ENCODE data around the gene CPLX3. TPM values are rescaled to one million over a fixed set of nuclear protein-coding genes. Genes with fewer than 3 reads are reported as not detected.

Gene CPLX3
- total RNA-seq, 1 experiment from 2014 or later: 0.03 TPM

DNA sequence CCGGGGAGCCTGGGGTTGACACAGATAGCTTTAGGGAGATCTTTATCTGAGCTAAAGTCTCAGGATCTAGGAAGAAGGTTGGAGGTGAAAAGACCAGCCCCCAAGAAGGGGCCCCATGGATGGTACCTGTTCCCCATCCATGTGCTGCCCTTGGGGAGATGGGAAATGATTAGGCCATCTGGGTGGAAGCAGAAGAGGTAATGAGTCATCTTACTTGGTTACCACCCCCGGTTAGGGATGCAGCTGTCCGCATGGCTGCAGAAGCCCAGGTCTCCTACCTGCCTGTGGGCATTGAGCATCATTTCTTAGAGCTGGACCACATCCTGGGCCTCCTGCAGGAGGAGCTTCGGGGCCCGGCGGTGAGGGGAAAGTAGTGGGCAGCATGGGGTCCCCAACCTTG is 3.1 kb upstream of the CPLX3 start:
- no peak for DNase-seq
- H3K27me3 ChIP-seq (ENCODE audit: control insufficient read depth, insufficient read depth, low read length): peaks cover 31% of the 10 kb centered on the region
- H3K4me3 ChIP-seq (ENCODE audit: insufficient read depth, low read depth, low read length): no peak overlapping the region
- H3K36me3 ChIP-seq (replicated peaks; ENCODE audit: control insufficient read depth, insufficient read depth, low read length): no peaks in the 10 kb centered on the region

DNA sequence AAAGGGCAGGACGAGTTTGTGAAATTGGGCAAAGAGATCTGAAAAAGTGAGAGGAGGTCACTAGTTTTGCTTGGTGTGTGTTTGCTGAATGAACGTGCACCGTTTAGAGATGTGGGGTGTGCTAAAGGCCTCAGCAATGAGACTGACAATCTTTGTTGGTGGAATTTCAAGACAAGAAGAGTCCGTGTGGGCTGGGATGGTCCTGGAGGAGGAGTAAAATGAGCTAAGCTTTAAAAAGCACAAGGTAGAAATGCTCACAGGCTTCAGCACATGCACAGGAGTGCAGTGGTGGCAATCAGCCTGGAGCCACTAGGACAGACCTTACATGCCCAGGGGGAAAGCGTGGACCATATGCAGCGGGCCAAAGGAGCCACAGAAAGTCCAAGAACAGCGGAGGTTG is 1.5 kb upstream of the CPLX3 start:
- H3K36me3 ChIP-seq (replicated peaks; ENCODE audit: control insufficient read depth, insufficient read depth, low read length): no peaks in the 10 kb centered on the region
- DNase-seq: no peak
- no peak overlapping the region for H3K4me3 ChIP-seq (ENCODE audit: insufficient read depth, low read depth, low read length)
- peaks cover 31% of the 10 kb centered on the region for H3K27me3 ChIP-seq (ENCODE audit: control insufficient read depth, insufficient read depth, low read length)

DNA sequence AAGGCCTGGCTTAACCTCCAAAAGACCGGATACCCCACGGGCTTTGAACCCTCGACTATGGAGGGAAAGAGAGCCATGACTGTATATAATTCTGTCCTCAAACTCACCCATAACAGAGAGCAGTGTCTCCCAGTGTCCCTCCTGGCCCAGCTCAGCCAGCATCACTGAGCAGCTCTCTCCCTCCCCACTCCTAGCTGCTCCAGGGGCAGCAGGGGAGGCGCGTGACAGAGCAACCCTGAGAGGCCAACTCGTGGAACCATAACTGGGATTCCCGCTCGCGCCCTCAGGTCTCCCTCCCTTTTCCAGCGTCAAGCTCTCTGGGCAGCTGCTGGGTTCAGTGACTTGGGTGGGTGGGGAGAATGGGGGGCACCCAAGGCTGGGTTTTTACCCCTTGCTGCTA is 561 bp upstream of the CPLX3 start:
- DNase-seq: no peak
- Histone ChIP-seq H3K27me3 (ENCODE audit: control insufficient read depth, insufficient read depth, low read length) (peaks cover 31% of the 10 kb centered on the region), H3K4me3 (ENCODE audit: insufficient read depth, low read depth, low read length) (no peak overlapping the region; the same call in 1 of the 2 replicates)

DNA sequence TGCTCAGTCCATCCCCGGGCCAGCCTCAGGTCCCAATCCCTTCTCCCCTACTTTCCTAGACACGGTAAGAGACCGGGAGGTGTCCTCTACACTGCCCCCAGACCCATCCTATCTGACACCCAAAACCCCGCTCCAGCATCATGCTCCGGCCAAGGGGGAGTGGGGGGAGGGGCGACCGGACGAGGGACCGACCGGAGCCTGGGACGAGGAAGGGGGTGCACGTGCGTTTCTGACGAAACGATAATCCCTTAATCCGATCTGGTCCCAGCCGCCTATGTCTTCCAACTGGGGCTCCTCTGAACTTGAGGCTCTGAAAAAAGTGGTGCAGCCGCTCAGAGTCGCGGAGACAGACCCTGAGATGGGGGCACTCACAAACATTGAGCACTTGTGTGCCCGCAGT is 494 bp downstream of the CPLX3 start:
- H3K4me3 ChIP-seq (ENCODE audit: insufficient read depth, low read depth, low read length): no peak overlapping the region
- peak; percentile 86 for DNase-seq
- no peaks in the 10 kb centered on the region for H3K36me3 ChIP-seq (replicated peaks; ENCODE audit: control insufficient read depth, insufficient read depth, low read length)
- H3K27me3 ChIP-seq (ENCODE audit: control insufficient read depth, insufficient read depth, low read length): peaks cover 31% of the 10 kb centered on the region

More for the DNA sequence above, 561 bp upstream of the CPLX3 start:
- no peaks in the 10 kb centered on the region for H3K36me3 ChIP-seq (replicated peaks; ENCODE audit: control insufficient read depth, insufficient read depth, low read length)

DNA sequence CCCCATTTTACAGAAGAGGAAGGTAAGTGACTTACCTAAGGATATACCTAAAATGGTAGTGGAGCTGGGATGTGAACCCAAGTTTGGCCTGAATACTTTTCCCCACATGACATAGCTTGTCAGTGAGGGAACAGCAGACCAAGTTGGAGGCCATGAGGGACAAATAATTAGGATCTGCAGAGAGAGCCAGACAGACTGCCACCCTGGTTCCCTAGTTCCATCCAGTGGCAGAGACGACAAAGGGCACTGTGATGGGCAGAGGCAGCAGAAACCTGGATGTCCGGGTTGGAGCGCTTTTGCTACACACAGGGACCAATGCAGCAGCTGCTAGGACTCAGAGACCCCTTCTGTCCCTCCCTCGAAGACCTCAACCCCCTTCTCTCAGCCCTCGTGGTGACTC is 1.2 kb downstream of the CPLX3 start:
- DNase-seq: no peak
- no peak overlapping the region for H3K4me3 ChIP-seq (ENCODE audit: insufficient read depth, low read depth, low read length)
- peaks cover 31% of the 10 kb centered on the region for H3K27me3 ChIP-seq (ENCODE audit: control insufficient read depth, insufficient read depth, low read length)
- no peaks in the 10 kb centered on the region for H3K36me3 ChIP-seq (replicated peaks; ENCODE audit: control insufficient read depth, insufficient read depth, low read length)

DNA sequence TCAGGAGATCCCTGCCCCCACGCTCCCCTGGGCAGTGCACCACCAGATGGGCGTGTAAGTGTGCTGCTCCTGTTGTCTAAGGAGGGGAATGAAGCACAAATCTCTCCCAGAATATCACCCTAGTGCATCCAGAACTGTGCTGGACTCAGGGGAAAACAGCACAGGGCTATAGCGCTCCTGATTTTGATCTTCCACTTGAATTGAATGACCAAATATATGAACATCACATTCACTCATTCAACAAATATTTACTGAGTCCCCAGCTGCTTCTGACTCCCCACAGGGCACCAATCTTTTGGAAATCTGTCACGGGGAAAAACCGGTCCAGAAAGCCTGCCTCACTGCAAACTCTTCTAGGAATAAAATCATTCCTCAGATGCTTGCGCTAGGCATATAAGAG is 2.4 kb downstream of the CPLX3 start:
- H3K36me3 ChIP-seq (replicated peaks; ENCODE audit: control insufficient read depth, insufficient read depth, low read length): no peaks in the 10 kb centered on the region
- DNase-seq: no peak
- peaks cover 31% of the 10 kb centered on the region for H3K27me3 ChIP-seq (ENCODE audit: control insufficient read depth, insufficient read depth, low read length)
- no peak overlapping the region for H3K4me3 ChIP-seq (ENCODE audit: insufficient read depth, low read depth, low read length)

DNA sequence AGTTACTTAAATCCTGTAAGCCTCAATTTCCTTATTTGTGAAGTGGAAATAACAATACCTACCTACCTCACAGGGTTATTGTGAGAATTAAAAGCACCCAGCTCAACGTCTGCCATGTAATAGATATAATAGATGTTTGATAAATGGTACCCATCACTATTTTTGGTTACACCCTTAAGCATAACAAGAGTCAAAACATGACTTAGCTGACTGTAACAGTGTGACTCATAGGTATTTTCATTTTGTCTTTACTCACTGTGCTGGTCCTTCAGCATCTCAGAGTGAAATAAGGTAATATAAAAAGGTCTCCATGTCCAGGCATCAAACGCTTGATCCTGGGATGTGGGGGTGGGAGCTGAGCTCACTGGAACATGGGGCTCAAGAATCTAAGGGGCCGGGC is 3.1 kb downstream of the CPLX3 start:
- no peak overlapping the region for H3K4me3 ChIP-seq (ENCODE audit: insufficient read depth, low read depth, low read length)
- H3K27me3 ChIP-seq (ENCODE audit: control insufficient read depth, insufficient read depth, low read length): peaks cover 29% of the 10 kb centered on the region

DNA sequence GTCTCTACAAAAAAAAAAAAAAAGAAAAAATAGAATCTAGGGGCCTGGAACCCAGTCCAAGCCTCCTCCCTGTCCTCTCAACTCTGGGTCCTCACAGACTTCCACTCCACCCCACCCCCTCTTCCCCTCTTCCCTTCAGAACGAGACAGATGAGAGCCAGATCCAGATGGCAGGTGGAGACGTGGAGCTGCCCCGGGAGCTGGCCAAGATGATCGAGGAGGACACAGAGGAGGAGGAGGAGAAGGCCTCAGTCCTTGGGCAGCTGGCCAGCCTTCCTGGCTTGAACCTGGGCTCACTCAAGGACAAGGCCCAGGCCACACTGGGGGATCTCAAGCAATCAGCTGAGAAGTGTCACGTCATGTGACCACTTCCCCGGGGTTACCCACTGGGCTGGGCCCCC is 3.6 kb downstream of the CPLX3 start:
- Histone ChIP-seq H3K27me3 (ENCODE audit: control insufficient read depth, insufficient read depth, low read length) (peaks cover 25% of the 10 kb centered on the region), H3K4me3 (ENCODE audit: insufficient read depth, low read depth, low read length) (no peak overlapping the region), H3K36me3 (replicated peaks; ENCODE audit: control insufficient read depth, insufficient read depth, low read length) (no peaks in the 10 kb centered on the region)
- no peak for DNase-seq

More for the DNA sequence above, 3.1 kb downstream of the CPLX3 start:
- no peaks in the 10 kb centered on the region for H3K36me3 ChIP-seq (replicated peaks; ENCODE audit: control insufficient read depth, insufficient read depth, low read length)
- no peak for DNase-seq

DNA sequence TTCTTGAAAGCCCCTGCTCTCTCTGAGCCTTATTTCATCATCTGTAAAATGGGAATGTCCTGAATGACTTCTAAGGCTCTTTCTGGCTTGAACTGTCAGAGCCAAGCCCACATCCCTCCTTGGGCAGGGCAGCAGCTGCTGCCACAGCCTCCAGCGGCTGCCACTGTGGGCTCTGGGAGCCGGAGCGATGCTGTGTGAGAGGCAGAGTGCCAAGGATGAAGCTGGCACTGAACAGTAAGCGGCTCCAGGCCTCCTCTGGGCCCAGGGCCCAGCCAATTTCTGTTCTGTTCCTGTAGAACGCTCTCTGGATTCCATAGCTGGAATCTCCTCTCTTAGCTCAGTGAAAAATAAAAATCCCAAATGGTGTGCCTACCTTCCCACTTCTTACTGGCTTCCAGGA is 4.4 kb downstream of the CPLX3 start:
- no peaks in the 10 kb centered on the region for H3K36me3 ChIP-seq (replicated peaks; ENCODE audit: control insufficient read depth, insufficient read depth, low read length)
- no peak overlapping the region for H3K4me3 ChIP-seq (ENCODE audit: insufficient read depth, low read depth, low read length)
- H3K27me3 ChIP-seq (ENCODE audit: control insufficient read depth, insufficient read depth, low read length): peaks cover 17% of the 10 kb centered on the region
- DNase-seq: no peak

DNA sequence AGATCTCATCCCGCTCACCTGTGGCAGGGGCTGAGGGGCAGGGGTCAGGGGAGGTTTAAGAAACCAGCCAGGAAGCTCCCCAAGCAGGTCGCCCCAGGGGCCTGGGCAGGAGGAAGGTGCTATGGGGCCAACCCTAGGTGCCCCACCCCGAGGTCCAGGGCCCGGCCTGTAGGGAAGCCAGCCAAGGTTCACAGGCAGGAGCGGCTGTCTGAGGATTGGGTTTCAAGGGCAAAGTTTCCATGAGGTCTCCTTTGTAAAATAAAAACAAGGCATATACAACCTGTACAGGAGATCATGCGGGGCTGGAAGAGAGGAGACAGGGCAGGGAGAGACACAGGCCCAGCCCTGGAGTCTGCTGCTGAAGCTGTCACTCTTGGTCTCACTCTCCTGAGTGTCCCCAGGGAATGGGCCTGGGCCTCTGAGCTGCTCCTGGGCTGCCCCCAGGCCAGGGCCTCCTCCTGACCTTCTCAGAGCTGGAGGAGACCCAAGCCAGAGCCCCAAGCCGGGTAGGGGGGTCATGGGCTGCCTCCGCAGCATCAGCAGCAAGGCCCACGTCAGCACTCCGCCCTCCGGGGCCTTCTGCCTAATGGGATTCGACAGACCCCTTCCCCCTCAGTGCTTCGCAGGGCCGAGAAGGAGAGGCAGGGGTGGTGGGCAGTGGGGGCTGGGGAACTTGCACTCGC is 5.5 kb downstream of the CPLX3 start:
- Histone ChIP-seq H3K4me3 (ENCODE audit: insufficient read depth, low read depth, low read length) (no peak overlapping the region), H3K36me3 (replicated peaks; ENCODE audit: control insufficient read depth, insufficient read depth, low read length) (no peaks in the 10 kb centered on the region; the same call in 1 of the 2 replicates), H3K27me3 (ENCODE audit: control insufficient read depth, insufficient read depth, low read length) (peaks cover 8% of the 10 kb centered on the region)
- DNase-seq: no peak

DNA sequence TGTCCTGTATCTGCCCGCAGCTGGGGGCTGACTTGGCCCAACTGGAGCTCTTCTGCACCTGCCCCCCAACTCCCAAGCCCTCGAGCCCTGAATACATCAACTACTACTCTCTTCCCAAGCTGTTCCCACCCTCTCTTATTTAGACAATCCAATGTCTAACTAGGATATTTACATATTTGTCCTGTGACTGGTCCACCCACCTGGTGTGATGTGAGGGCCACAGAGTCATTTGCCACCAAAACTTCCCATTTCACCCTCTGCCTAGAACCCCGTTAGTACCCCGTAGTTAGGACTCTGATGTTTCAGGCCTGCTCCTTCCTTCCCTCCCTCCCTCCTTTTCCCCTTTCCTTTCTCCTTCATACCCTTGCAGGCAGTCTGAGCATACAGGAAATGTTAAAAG is 6.4 kb downstream of the CPLX3 start:
- Histone ChIP-seq H3K27me3 (ENCODE audit: control insufficient read depth, insufficient read depth, low read length) (no peaks in the 10 kb centered on the region; the same call in 1 of the 2 replicates), H3K4me3 (ENCODE audit: insufficient read depth, low read depth, low read length) (no peak overlapping the region), H3K36me3 (replicated peaks; ENCODE audit: control insufficient read depth, insufficient read depth, low read length) (no peaks in the 10 kb centered on the region; the same call in 1 of the 2 replicates)
- DNase-seq: no peak

DNA sequence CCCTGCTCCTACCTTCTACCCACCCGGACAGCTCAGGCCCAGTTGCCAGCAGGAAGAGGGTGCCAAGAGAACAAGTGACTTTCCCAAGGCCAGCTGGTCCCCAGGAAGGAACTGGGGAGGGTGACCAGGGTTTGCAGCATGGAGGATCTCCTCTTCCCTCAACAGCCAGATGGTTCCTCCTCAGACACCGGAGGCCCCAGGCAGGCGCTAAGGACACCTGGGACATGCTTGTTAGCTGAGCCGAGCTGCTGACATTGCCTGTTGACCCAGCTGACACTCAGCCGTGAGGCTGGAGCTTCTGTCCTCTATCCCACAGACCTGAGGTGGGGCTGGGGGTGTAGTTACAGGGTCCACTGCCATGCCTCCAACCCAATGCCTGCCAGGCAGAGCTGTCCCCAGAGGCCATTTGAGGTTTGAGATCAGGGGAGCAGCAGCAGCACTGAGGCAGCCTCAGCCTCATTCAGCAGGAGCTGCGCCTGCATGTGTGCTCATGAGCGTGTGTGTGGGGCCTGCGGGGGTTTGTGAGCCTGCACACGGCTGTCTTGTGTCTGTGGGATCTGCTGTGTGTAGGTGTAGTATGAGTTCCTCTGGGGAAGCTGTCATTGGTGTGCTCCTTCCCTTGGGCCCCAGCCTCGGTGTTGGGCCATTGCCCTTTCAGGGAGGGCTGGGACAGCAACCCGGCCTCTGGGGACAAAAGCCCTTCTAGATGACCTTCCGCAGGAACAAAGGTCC is 7.1 kb downstream of the CPLX3 start:
- Histone ChIP-seq H3K4me3 (ENCODE audit: insufficient read depth, low read depth, low read length) (no peak overlapping the region), H3K36me3 (replicated peaks; ENCODE audit: control insufficient read depth, insufficient read depth, low read length) (no peaks in the 10 kb centered on the region; the same call in 1 of the 2 replicates), H3K27me3 (ENCODE audit: control insufficient read depth, insufficient read depth, low read length) (no peaks in the 10 kb centered on the region; the same call in 1 of the 2 replicates)
- no peak for DNase-seq

DNA sequence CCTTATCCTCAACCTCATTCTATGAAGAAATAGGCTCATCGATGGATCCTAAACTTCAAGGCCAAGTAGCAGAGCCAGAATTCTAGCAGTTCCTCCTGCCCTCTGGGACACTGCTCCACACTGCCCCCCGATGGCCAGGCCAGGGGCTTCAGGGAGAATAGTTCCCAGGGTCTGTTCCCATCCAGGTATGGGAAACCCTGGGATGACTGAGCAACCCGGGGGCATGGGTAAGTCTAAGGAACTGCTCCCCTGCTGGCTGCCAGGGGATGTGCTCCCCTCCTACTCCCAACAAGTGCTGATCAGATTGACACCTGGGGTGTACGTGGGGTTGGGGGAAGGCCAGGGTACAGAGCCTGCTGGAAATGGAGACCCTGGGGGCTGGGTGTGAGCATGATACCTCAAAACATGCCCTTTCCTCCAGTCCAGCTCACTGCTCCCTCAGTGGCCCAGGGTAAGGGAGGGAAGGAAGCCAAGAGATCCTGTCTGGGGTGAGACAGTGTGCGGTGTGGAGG is 8.9 kb downstream of the CPLX3 start:
- Histone ChIP-seq H3K27me3 (ENCODE audit: control insufficient read depth, insufficient read depth, low read length) (no peaks in the 10 kb centered on the region), H3K4me3 (ENCODE audit: insufficient read depth, low read depth, low read length) (no peak overlapping the region), H3K36me3 (replicated peaks; ENCODE audit: control insufficient read depth, insufficient read depth, low read length) (no peaks in the 10 kb centered on the region; the same call in 1 of the 2 replicates)
- DNase-seq: peak; percentile 98

DNA sequence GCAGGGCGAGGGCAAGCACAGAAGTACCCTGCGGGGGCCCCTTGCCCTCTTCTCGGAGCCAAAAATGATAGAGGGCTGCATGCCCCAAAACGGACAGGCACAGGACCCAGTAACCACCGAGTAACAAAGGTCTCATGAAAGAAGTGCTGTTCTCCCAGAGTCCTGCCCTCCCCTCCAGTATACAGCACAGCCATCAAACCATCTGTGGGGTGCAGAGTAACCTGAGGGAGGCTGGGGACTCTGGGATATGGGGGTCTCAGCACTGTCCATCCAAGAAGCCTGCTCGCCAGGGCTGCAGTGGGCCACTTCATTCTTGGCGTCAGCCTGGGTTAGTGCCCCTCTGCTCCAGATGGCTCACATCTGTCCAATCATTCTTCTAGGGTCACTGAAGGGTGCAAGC is 10.4 kb downstream of the CPLX3 start:
- Histone ChIP-seq H3K36me3 (replicated peaks; ENCODE audit: control insufficient read depth, insufficient read depth, low read length) (peaks cover 6% of the 10 kb centered on the region), H3K4me3 (ENCODE audit: insufficient read depth, low read depth, low read length) (no peak overlapping the region), H3K27me3 (ENCODE audit: control insufficient read depth, insufficient read depth, low read length) (no peaks in the 10 kb centered on the region)
- DNase-seq: peak; percentile 26

DNA sequence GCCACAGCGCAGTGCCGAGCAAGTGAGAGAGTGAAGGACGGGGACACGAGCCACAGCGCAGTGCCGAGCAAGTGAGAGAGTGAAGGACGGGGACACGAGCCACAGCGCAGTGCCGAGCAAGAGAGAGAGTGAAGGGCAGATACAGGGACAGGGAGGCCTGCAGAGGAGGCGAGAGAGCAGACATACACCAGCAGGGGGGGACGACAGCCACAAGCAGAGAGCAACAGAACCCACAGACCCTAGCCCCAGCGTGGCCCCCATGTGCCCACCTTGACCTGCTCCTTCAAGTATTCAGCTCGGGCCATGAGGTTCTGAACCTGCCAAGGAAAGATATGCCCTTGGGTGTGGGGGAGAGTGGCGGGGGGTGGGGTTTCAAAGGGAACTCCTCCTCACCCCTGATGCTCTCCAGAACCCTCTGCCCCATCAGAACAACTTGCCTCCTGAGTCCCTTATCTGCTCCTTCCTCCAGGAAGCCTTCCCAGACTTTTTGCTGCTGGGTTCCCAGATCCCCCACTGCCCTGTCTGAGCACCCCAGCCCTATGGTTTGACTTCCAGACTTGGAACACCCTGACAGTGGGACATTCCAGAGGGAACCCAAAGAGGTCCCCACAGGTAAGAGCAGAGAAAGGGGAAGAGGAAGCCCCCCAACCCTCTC is 11.2 kb downstream of the CPLX3 start:
- peaks cover 6% of the 10 kb centered on the region for H3K36me3 ChIP-seq (replicated peaks; ENCODE audit: control insufficient read depth, insufficient read depth, low read length)
- DNase-seq: peak; percentile 73
- H3K27me3 ChIP-seq (ENCODE audit: control insufficient read depth, insufficient read depth, low read length): no peaks in the 10 kb centered on the region
- no peak overlapping the region for H3K4me3 ChIP-seq (ENCODE audit: insufficient read depth, low read depth, low read length)
